Gastrocnemius medialis (tissue), 4 donors: Measurements from ENCODE around the gene PRRC2A.

Experiments
- CTCF ChIP-seq, 5 experiments: fragments of 450-650 bp in 3 of 5; fragments of 200-600 bp in 2 of 5; sonication (generic) in 2 of 5; IDR thresholded peaks in 4 of 5; conservative IDR thresholded peaks in 1 of 5; 1 replicate in 4 of 5; 2 replicates in 1 of 5; pipeline ENCODE4 v1.5.1; 2016 to 2019; ENCODE audit warnings: antibody characterized with exemption in 5 of 5, mild to moderate bottlenecking in 3 of 5, moderate library complexity in 3 of 5
- POLR2A ChIP-seq, 2 donors: fragments of 450-650 bp; IDR thresholded peaks; one replicate each; pipeline ENCODE4 v1.6.1; 2017; ENCODE audit warnings: antibody characterized with exemption in 2 of 2, mild to moderate bottlenecking in 2 of 2, moderate library complexity in 2 of 2

- TF ChIP-seq CTCF (IDR thresholded peaks at IDR 0.05 in 4 of 5, conservative IDR thresholded peaks at IDR 0.05 in 1 of 5) (no peak), POLR2A (IDR thresholded peaks at IDR 0.05) (no peak)
Measured at GRCh38 chr6:31607317-31607716, 13.2 kb upstream of the PRRC2A start.
